ENCODE measurements around the gene NUP155.
"Not testable (repeated sequence)": the region's sequence is repeated elsewhere in the genome, so short reads cannot be mapped to it uniquely, and the experiment has no call there.

Gene NUP155

GRCh38 chr5:37370864-37371726 lies at the start of gene NUP155:
Gene NUP155, minus strand, starts transcription at chr5:37371106. Its CDS starts 129 bp downstream, at chr5:37370977.
- H3K27ac Mint-ChIP-seq = peak within 1 kb of the TSS; percentile 97
- DNase-seq (peak; percentile 79 to 91), ATAC-seq (peak; percentile 97)
- no peaks in the 10 kb centered on the region for H3K27me3 Mint-ChIP-seq
- H3K4me3 Mint-ChIP-seq = peak within 1 kb of the TSS; percentile 92 to 95
- H3K9me3 Mint-ChIP-seq = no peaks in the 10 kb centered on the region
- peaks cover 49% of the 10 kb centered on the region for H3K4me1 Mint-ChIP-seq

GRCh38 chr5:37417347-37417746 lies 46.4 kb upstream of the NUP155 start:
- no peak for DNase-seq
- ATAC-seq = no peak
- H3K4me1 Mint-ChIP-seq = peaks cover 7% of the 10 kb centered on the region
- no peak overlapping the region for H3K27ac Mint-ChIP-seq
- no peaks in the 10 kb centered on the region for H3K27me3 Mint-ChIP-seq
- H3K4me3 Mint-ChIP-seq = no peak overlapping the region
- H3K9me3 Mint-ChIP-seq = no peaks in the 10 kb centered on the region

DNA sequence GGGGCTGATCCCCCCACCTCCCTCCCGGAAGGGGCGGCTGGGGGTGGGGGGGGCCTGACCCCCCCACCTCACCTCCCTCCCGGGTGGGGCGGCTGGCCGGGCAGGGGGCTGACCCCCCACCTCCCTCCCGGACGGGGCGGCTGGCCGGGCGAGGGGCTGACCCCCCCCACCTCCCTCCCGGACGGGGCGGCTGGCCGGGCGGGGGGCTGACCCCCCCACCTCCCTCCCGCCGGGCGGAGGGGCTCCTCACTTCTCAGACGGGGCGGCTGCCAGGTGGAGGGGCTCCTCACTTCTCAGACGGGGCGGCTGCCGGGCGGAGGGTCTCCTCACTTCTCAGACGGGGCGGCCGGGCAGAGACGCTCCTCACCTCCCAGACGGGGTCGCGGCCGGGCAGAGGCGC lies 44.5 kb upstream of the NUP155 start:
- not testable (repeated sequence) for H3K9me3 Mint-ChIP-seq, DNase-seq, H3K4me1 Mint-ChIP-seq, H3K4me3 Mint-ChIP-seq, H3K27me3 Mint-ChIP-seq, H3K27ac Mint-ChIP-seq
- ATAC-seq = peak; percentile 73

- no peaks in the 10 kb centered on the region for H3K9me3 Mint-ChIP-seq
- no peak overlapping the region for H3K4me3 Mint-ChIP-seq
- H3K4me1 Mint-ChIP-seq = no peaks in the 10 kb centered on the region
- DNase-seq (no peak), ATAC-seq (no peak)
- no peaks in the 10 kb centered on the region for H3K27me3 Mint-ChIP-seq
- H3K27ac Mint-ChIP-seq = peak overlapping the region in 1 of 2 donors; percentile 2
Measured at GRCh38 chr5:37412515-37412914, 41.6 kb upstream of the NUP155 start.

DNA sequence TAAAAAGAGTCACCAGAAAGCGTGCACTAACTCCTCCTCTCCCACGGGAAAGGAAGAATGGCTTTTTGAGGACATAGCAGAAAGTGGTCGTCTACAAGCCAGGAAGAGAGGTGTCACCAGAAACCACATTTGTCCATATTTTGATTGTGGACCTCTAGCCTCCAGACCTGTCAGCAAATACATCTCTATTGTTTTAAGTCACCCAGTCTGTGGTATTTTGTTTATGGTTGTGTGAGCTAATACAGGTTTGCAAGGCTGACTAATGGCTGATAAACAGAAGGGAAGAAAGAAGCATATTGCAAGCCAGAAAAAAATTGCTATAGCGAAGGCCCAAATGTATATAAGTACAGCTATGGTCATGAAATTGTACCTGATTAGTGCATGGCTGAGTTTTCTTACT lies 29.6 kb upstream of the NUP155 start:
- ATAC-seq (no peak), DNase-seq (no peak)
- Mint-ChIP-seq H3K27me3 (no peaks in the 10 kb centered on the region), H3K4me3 (no peak overlapping the region), H3K27ac (peak overlapping the region in 1 of 2 donors; percentile 77), H3K9me3 (no peaks in the 10 kb centered on the region), H3K4me1 (no peaks in the 10 kb centered on the region)

GRCh38 chr5:37396352-37396751 lies 25.4 kb upstream of the NUP155 start:
- no peak overlapping the region for H3K4me3 Mint-ChIP-seq
- no peaks in the 10 kb centered on the region for H3K27me3 Mint-ChIP-seq
- no peaks in the 10 kb centered on the region for H3K9me3 Mint-ChIP-seq
- ATAC-seq (no peak), DNase-seq (no peak)
- H3K4me1 Mint-ChIP-seq = no peaks in the 10 kb centered on the region
- no peak overlapping the region for H3K27ac Mint-ChIP-seq

DNA sequence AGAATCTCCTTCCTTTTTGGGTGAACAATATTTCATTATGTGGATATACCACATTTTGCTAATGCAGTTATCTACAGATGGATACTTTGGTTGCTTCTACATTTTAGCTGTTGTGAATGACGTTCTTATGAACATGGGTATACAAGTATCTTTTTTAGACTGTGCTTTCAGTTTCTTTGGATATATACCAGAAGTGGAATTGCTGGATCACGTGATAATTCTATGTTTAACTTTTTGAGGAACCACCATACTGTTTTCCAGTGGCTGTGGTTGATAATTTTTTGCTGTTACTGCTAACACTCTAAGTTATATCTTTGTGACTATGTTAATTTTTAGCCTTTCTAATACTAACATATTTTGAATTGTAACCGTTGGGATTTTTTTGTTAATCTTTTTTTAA lies 20.7 kb upstream of the NUP155 start:
- H3K27ac Mint-ChIP-seq = no peak overlapping the region
- H3K27me3 Mint-ChIP-seq = no peaks in the 10 kb centered on the region

DNA sequence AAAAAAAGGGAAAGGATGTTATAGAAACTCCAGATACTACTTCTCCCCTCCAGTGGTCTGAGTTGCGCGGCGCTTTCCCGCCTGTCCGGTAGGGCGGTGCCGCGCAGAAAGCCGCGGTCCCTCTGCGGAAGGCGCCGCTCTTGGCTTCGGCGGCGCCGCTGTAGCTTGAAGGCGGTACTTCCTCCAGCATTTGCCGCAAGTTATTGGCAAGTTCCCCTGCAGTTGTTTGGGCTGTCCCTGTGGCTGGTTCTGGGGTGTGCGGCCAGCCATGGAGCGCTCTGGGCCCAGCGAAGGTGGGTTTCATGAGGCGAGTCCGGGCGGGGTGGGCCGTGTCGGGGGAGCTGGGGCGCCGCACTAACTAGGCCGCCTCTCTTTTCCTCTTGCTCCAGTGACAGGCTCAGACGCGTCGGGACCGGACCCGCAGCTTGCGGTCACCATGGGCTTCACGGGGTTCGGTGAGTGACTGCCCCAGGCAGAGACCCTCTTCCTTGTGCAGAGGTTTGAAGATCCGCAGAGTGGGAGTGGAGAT lies 8.3 kb upstream of the NUP155 start, which contains the start of gene WDR70:
Gene WDR70, plus strand, starts transcription at position 219 of the 529 bp plus-strand sequence. Its CDS starts 50 bp downstream, at position 269.
- ATAC-seq (peak; percentile 99), DNase-seq (peak; percentile 79 to 87)
- H3K27me3 Mint-ChIP-seq, H3K9me3 Mint-ChIP-seq: not testable (repeated sequence)
- Mint-ChIP-seq H3K4me3 (peak within 1 kb of the TSS; percentile 89 to 97), H3K4me1 (peaks cover 21% of the 10 kb centered on the region), H3K27ac (peak within 1 kb of the TSS; percentile 83 to 89)

More for the DNA sequence above, 20.7 kb upstream of the NUP155 start:
- no peak overlapping the region for H3K4me3 Mint-ChIP-seq
- no peak for DNase-seq
- no peaks in the 10 kb centered on the region for H3K9me3 Mint-ChIP-seq
- H3K4me1 Mint-ChIP-seq = no peaks in the 10 kb centered on the region
- no peak for ATAC-seq

GRCh38 chr5:37378066-37378465 lies 7.2 kb upstream of the NUP155 start:
- DNase-seq, H3K27me3 Mint-ChIP-seq, H3K27ac Mint-ChIP-seq, H3K9me3 Mint-ChIP-seq, ATAC-seq: not testable (repeated sequence)
- Mint-ChIP-seq H3K4me3 (peak overlapping the region; percentile 89 to 97), H3K4me1 (peaks cover 21% of the 10 kb centered on the region)

- Mint-ChIP-seq H3K9me3 (no peaks in the 10 kb centered on the region), H3K27me3 (no peaks in the 10 kb centered on the region), H3K4me1 (peaks cover 21% of the 10 kb centered on the region), H3K27ac (no peak overlapping the region), H3K4me3 (no peak overlapping the region)
- no peak for DNase-seq
- no peak for ATAC-seq
Measured at GRCh38 chr5:37375091-37375490, 4.2 kb upstream of the NUP155 start.

- Mint-ChIP-seq H3K4me3 (peak overlapping the region; percentile 92 to 95), H3K9me3 (no peaks in the 10 kb centered on the region), H3K27me3 (no peaks in the 10 kb centered on the region), H3K4me1 (peaks cover 52% of the 10 kb centered on the region), H3K27ac (peak overlapping the region; percentile 97)
- DNase-seq = no peak
- peak; percentile 60 for ATAC-seq
Measured at GRCh38 chr5:37370550-37370863, 399 bp downstream of the NUP155 start.

DNA sequence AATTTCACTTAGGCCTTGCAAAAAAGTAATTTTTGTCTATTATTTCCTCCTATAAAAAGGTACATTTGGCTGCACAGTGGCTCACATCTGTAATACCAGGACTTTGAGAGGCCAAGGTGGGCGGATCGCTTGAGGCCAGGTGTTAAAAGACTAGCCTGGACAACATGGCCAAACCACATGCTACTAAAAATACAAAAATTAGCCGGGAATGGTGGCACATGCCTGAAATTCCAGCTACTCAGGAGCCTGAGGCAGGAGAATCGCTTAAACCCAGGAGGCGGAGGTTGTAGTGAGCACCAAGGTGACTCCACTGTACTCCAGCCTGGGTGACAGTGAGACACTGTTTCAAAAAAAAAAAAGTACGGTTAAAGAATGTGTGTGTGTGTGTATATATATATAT lies 15.7 kb downstream of the NUP155 start:
- ATAC-seq (no peak), DNase-seq (no peak)
- no peaks in the 10 kb centered on the region for H3K4me1 Mint-ChIP-seq
- H3K27ac Mint-ChIP-seq = no peak overlapping the region
- H3K27me3 Mint-ChIP-seq = no peaks in the 10 kb centered on the region
- H3K4me3 Mint-ChIP-seq = no peak overlapping the region
- H3K9me3 Mint-ChIP-seq = no peaks in the 10 kb centered on the region

GRCh38 chr5:37342741-37343140 lies 28.2 kb downstream of the NUP155 start:
- peak overlapping the region in 1 of 2 donors; percentile 71 for H3K27ac Mint-ChIP-seq
- not testable (repeated sequence) for H3K4me1 Mint-ChIP-seq, H3K27me3 Mint-ChIP-seq, DNase-seq, ATAC-seq, H3K9me3 Mint-ChIP-seq, H3K4me3 Mint-ChIP-seq

- not testable (repeated sequence) for H3K4me3 Mint-ChIP-seq, H3K9me3 Mint-ChIP-seq, H3K27ac Mint-ChIP-seq, DNase-seq, ATAC-seq, H3K27me3 Mint-ChIP-seq, H3K4me1 Mint-ChIP-seq
Measured at GRCh38 chr5:37334754-37335153, 36.2 kb downstream of the NUP155 start.

GRCh38 chr5:37326536-37326935 lies 44.4 kb downstream of the NUP155 start:
- Mint-ChIP-seq H3K27ac (peak overlapping the region; percentile 65 to 77), H3K9me3 (no peaks in the 10 kb centered on the region), H3K27me3 (no peaks in the 10 kb centered on the region), H3K4me1 (no peaks in the 10 kb centered on the region), H3K4me3 (no peak overlapping the region)
- ATAC-seq = no peak
- no peak for DNase-seq

- no peak overlapping the region for H3K4me3 Mint-ChIP-seq
- no peak overlapping the region for H3K27ac Mint-ChIP-seq
- no peak for ATAC-seq
- no peak for DNase-seq
- H3K4me1 Mint-ChIP-seq = no peaks in the 10 kb centered on the region
- H3K27me3 Mint-ChIP-seq = no peaks in the 10 kb centered on the region
- no peaks in the 10 kb centered on the region for H3K9me3 Mint-ChIP-seq
Measured at GRCh38 chr5:37323607-37324006, 47.3 kb downstream of the NUP155 start.

Measured in stimulated activated naive CD8-positive, alpha-beta T cell treated with anti-CD3 and anti-CD28 coated beads, Interleukin-15, amount 100 ng/mL, for 72 hours (primary cell).